Measurements from ENCODE around the gene RARRES2. TPM values are rescaled to one million over a fixed set of nuclear protein-coding genes. Genes with fewer than 3 reads are reported as not detected.

The RARRES2 gene
- total RNA-seq, 1 donor from 2014 or later: 19.4 TPM

DNA sequence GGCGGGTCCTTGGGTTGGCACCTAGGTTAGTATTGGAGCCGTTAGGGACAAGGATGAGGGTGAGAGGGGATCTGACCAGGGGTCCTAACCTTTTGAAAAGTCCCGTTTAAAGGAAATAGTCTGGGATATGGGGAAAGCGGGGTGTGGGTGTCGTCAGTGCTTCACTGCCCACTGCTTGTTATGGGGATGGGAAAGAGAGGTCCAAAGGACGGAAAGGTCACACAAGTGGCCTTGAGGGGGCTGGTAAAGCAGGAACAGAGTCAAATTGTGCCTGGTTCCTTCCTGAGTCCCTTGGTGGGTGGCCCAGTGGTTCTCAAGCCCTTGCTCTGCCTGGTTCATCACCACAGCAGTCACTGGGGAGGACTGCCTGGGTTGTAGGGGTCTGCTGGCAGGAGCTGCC is 35.1 kb upstream of the RARRES2 start:
- peaks cover 9% of the 10 kb centered on the region for H3K36me3 Mint-ChIP-seq (ENCODE audit: low read depth, unreplicated experiment)
- peaks cover 38% of the 10 kb centered on the region for H3K79me2 ChIP-seq (ENCODE audit: insufficient read depth, low read length)
- no peak for TF ChIP-seq EZH2 (IDR thresholded peaks at IDR 0.05; ENCODE audit: insufficient read depth, low read length)
- TF ChIP-seq, protein P1, sequence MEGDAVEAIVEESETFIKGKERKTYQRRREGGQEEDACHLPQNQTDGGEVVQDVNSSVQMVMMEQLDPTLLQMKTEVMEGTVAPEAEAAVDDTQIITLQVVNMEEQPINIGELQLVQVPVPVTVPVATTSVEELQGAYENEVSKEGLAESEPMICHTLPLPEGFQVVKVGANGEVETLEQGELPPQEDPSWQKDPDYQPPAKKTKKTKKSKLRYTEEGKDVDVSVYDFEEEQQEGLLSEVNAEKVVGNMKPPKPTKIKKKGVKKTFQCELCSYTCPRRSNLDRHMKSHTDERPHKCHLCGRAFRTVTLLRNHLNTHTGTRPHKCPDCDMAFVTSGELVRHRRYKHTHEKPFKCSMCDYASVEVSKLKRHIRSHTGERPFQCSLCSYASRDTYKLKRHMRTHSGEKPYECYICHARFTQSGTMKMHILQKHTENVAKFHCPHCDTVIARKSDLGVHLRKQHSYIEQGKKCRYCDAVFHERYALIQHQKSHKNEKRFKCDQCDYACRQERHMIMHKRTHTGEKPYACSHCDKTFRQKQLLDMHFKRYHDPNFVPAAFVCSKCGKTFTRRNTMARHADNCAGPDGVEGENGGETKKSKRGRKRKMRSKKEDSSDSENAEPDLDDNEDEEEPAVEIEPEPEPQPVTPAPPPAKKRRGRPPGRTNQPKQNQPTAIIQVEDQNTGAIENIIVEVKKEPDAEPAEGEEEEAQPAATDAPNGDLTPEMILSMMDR (IDR thresholded peaks at IDR 0.05; ENCODE audit: insufficient read depth, low read depth, low read length): no peak
- no peaks in the 10 kb centered on the region for H3K9me3 Mint-ChIP-seq (ENCODE audit: unreplicated experiment)
- H3K9me3 ChIP-seq (ENCODE audit: insufficient read depth, low read depth, low read length): no peaks in the 10 kb centered on the region
- H3K4me3 Mint-ChIP-seq (ENCODE audit: unreplicated experiment): no peak overlapping the region
- no peak overlapping the region for H2AFZ ChIP-seq (ENCODE audit: low read depth, low read length)
- H3K27ac Mint-ChIP-seq (ENCODE audit: unreplicated experiment): no peak overlapping the region
- H3K27me3 ChIP-seq (ENCODE audit: insufficient read depth, low read length): no peaks in the 10 kb centered on the region
- H3K4me1 Mint-ChIP-seq (ENCODE audit: low read depth, unreplicated experiment): peaks cover 26% of the 10 kb centered on the region
- peaks cover 19% of the 10 kb centered on the region for H4K20me1 ChIP-seq (ENCODE audit: insufficient read depth, low read length)
- peaks cover 6% of the 10 kb centered on the region for H3K36me3 ChIP-seq (ENCODE audit: insufficient read depth, low read length)
- H3K4me2 ChIP-seq (ENCODE audit: low read length): no peak overlapping the region
- peaks cover 12% of the 10 kb centered on the region for H3K4me1 ChIP-seq (ENCODE audit: insufficient read depth, low read length)
- FAIRE-seq (no peak), DNase-seq (ENCODE audit: low read depth) (no peak)
- H3K27ac ChIP-seq (ENCODE audit: low read depth, low read length): no peak overlapping the region
- no peak overlapping the region for H3K9ac ChIP-seq (ENCODE audit: low read length)
- no peaks in the 10 kb centered on the region for H3K27me3 Mint-ChIP-seq (ENCODE audit: low read depth, unreplicated experiment)
- no peak overlapping the region for H3K4me3 ChIP-seq (ENCODE audit: insufficient read depth, low read depth, low read length)

DNA sequence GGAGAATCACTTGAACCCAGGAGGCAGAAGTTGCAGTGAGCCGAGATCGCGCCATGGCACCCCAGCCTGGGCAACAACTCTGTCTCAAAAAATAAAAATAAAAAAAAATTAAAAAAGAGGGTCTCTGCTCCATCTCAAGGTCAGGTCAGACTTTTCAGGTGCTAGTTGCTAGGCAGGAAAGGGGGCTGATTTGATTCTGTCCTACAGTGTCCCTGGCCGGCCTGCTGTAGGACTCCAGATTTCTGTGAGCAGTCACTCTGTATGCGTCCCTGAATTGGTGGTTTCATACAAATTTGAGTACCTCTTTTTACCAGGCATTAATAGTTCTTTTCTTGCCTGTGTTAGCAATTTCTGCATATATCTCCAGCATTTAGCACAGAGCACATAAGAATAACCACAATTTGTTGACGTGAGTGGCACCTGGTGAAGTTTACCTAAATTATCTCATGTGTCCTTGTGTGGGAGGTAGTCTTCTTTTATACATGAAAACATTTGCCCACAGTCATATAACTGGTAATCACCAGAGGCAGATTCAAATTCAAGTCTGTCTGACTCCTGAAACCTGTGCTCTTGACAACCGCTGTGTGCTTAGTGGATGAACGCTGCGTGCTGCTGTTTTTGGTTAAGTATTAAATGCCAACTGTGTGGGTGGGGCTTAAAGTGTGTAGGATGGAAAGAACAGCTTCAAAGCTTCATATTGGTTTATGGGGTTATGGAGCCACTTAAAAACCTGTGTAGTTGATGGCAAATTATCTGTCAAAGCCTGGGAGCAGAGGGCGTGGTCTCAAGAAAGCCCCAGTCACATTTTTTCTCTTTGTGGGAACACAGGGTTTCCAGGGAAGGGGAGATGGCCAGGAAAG is 34.5 kb upstream of the RARRES2 start:
- FAIRE-seq: no peak
- H3K27ac Mint-ChIP-seq (ENCODE audit: unreplicated experiment): no peak overlapping the region
- Histone ChIP-seq H2AFZ (ENCODE audit: low read depth, low read length) (no peak overlapping the region), H3K27ac (ENCODE audit: low read depth, low read length) (no peak overlapping the region), H3K9ac (ENCODE audit: low read length) (no peak overlapping the region), H3K4me3 (ENCODE audit: insufficient read depth, low read depth, low read length) (no peak overlapping the region), H3K4me1 (ENCODE audit: insufficient read depth, low read length) (peaks cover 19% of the 10 kb centered on the region), H3K79me2 (ENCODE audit: insufficient read depth, low read length) (peaks cover 37% of the 10 kb centered on the region), H3K36me3 (ENCODE audit: insufficient read depth, low read length) (peaks cover 6% of the 10 kb centered on the region), H3K4me2 (ENCODE audit: low read length) (no peak overlapping the region), H3K27me3 (ENCODE audit: insufficient read depth, low read length) (no peaks in the 10 kb centered on the region), H3K9me3 (ENCODE audit: insufficient read depth, low read depth, low read length) (no peaks in the 10 kb centered on the region), H4K20me1 (ENCODE audit: insufficient read depth, low read length) (peaks cover 15% of the 10 kb centered on the region)
- no peak overlapping the region for H3K4me3 Mint-ChIP-seq (ENCODE audit: unreplicated experiment)
- TF ChIP-seq, protein P1 (IDR thresholded peaks at IDR 0.05; ENCODE audit: insufficient read depth, low read depth, low read length): no peak
- no peak for TF ChIP-seq EZH2 (IDR thresholded peaks at IDR 0.05; ENCODE audit: insufficient read depth, low read length)
- H3K4me1 Mint-ChIP-seq (ENCODE audit: low read depth, unreplicated experiment): peaks cover 27% of the 10 kb centered on the region
- DNase-seq (ENCODE audit: low read depth): no peak
- H3K36me3 Mint-ChIP-seq (ENCODE audit: low read depth, unreplicated experiment): peaks cover 9% of the 10 kb centered on the region
- no peaks in the 10 kb centered on the region for H3K9me3 Mint-ChIP-seq (ENCODE audit: unreplicated experiment)
- no peaks in the 10 kb centered on the region for H3K27me3 Mint-ChIP-seq (ENCODE audit: low read depth, unreplicated experiment)

DNA sequence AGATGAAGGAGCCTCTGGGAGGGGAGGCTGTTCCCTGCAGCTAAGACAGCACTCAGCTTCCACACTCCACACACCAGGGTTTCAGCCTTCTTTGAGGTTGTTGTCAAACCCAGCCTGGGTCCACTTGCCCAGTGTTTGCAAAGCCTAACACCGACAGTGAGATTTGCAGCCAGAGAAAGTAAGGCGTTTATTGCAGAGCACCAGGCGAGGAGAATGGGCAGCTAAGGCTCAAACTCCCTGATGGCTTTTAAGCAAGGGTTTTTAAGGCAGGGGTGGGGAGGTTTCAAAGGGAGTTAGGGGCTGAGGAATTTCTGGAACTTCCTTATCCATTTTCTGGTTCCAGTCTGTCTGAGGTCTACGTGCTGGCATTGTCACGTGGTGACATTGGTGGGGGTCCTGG is 33.0 kb upstream of the RARRES2 start:
- Histone ChIP-seq H3K9me3 (ENCODE audit: insufficient read depth, low read depth, low read length) (no peaks in the 10 kb centered on the region), H3K4me3 (ENCODE audit: insufficient read depth, low read depth, low read length) (no peak overlapping the region), H3K79me2 (ENCODE audit: insufficient read depth, low read length) (peaks cover 35% of the 10 kb centered on the region), H3K4me1 (ENCODE audit: insufficient read depth, low read length) (peaks cover 29% of the 10 kb centered on the region), H2AFZ (ENCODE audit: low read depth, low read length) (no peak overlapping the region), H3K9ac (ENCODE audit: low read length) (no peak overlapping the region), H3K36me3 (ENCODE audit: insufficient read depth, low read length) (peaks cover 6% of the 10 kb centered on the region), H3K27me3 (ENCODE audit: insufficient read depth, low read length) (no peaks in the 10 kb centered on the region), H3K27ac (ENCODE audit: low read depth, low read length) (no peak overlapping the region), H3K4me2 (ENCODE audit: low read length) (no peak overlapping the region), H4K20me1 (ENCODE audit: insufficient read depth, low read length) (peaks cover 18% of the 10 kb centered on the region)
- TF ChIP-seq EZH2 (IDR thresholded peaks at IDR 0.05; ENCODE audit: insufficient read depth, low read length): no peak
- TF ChIP-seq, protein P1 (IDR thresholded peaks at IDR 0.05; ENCODE audit: insufficient read depth, low read depth, low read length): no peak
- FAIRE-seq (no peak), DNase-seq (ENCODE audit: low read depth) (no peak)
- H3K27me3 Mint-ChIP-seq (ENCODE audit: low read depth, unreplicated experiment): no peaks in the 10 kb centered on the region
- H3K4me3 Mint-ChIP-seq (ENCODE audit: unreplicated experiment): no peak overlapping the region
- peaks cover 9% of the 10 kb centered on the region for H3K36me3 Mint-ChIP-seq (ENCODE audit: low read depth, unreplicated experiment)
- H3K27ac Mint-ChIP-seq (ENCODE audit: unreplicated experiment): no peak overlapping the region
- H3K4me1 Mint-ChIP-seq (ENCODE audit: low read depth, unreplicated experiment): peaks cover 30% of the 10 kb centered on the region
- H3K9me3 Mint-ChIP-seq (ENCODE audit: unreplicated experiment): no peaks in the 10 kb centered on the region
